GM21526 (cell line): ENCODE measurements around the gene PLIN1.

ENCODE experiments used
- ATAC-seq: cut with Tn5 transposase; IDR thresholded peaks from one replicate; pipeline ENCODE4 v1.9.1; 2021; ENCODE audit warnings: moderate library complexity; ENCODE audit not compliant: unreplicated experiment, low FRiP score

The PLIN1 gene

DNA sequence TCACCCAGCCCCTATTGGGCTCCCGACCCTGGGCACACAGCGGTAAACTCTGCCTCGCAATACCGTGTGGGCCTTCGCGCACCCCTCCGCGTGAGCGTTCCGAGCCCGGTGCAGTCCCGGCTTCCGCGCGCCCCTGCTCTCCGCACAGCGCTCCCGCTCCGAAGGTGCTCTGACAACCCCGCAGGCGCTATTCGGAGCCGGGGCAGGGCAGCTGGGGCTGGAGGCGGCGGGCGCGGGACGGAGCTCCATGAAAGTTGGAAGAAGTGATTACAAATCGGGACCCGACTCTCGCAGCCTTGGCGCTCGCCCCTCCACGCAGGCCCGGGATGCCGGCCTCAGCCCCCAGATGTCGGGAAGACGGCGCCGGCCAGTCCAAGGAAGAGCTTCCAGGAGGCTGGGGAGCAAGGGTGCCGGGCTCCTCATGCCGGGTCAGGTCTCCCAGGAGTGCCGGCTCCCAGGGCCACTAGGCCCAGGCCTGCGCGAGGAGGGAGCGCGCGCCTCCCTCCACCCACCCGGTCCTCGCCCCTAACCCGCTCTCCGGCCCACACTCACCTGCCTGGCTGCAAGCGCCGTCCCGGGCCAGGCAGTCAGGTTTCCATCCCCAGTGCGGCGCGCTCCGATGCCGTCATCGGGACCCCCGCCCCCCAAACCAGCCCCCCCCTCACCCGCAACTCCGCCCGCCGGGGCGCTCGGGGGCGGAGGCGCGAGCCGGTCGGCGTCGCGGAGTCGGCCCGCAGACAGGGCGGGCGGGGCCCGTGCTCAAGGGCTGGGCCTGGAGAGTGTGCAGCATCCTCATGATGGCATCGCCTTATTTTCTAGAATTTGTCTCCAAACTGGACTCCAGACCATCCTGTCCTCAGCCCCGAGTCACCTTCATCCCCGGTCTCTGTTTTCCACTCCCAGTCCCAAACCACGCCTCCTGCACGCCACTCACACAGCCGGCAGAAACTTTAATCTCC, 24.0 kb downstream of the PLIN1 start, which contains the start of gene KIF7:
Gene KIF7, minus strand, starts transcription at position 621 of the 959 bp plus-strand sequence. CDS start 2,537 bp downstream, outside the sequence.
- ATAC-seq = no peak

DNA sequence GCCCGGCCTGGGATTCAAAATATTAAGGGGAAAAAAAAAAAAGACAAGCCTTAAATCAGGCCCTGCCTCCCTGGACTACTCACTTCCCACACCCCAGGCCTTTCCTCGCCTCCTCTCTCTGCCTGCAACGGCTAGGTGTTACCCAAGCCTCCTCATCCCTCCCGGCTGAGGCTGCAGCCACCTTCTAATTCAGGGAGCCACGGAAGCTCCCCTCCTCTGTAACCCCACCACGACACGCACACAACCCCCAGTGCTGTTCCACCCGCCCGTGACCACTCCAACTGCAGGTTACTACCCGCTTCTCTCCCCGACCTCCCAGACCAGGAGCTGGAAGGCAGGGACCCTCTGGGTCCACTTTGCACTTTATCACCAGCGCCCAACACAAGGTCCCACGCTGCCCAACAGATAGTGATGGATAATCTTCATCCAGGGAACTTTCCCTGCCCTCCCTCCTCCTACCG, 24.8 kb downstream of the PLIN1 start:
- no peak for ATAC-seq

DNA sequence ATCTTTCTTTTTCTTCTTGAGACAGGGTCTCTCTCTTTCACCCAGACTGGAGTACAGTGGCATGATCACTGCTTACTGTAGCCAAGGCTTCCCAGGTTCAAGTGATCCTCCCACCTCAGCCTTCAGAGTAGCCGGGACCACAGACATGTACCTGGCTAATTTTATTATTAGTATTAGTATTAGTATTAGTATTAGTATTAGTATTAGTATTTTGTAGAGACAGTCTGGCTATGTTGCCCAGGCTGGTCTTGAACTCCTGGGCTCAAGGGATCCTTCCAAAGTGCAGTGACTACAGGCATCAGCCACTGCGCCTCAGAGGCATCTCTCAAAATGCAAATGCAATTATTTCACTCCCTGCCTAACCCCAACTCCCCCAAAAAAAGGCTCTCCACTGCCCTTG, 25.6 kb downstream of the PLIN1 start:
- no peak for ATAC-seq

DNA sequence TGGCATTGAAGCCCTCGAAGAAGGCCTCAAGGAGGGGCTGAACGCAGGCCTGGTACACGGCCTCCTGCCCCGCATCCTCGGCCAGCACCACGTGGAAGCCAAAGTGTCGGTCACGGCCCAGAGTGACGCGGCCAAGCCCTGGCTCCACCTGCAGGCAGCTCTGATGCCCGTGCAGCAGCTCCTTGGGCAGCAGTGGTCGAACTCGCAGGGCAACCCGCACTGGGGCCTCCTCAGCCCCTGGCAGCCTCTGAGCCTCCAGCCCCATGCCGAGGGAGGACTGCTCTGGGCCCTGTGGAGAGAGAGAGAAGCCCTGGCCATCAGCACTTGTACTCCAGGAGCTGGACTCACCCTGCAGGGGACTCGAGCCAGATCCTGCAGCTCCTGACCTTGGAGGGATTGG, 26.5 kb downstream of the PLIN1 start:
- ATAC-seq = no peak

DNA sequence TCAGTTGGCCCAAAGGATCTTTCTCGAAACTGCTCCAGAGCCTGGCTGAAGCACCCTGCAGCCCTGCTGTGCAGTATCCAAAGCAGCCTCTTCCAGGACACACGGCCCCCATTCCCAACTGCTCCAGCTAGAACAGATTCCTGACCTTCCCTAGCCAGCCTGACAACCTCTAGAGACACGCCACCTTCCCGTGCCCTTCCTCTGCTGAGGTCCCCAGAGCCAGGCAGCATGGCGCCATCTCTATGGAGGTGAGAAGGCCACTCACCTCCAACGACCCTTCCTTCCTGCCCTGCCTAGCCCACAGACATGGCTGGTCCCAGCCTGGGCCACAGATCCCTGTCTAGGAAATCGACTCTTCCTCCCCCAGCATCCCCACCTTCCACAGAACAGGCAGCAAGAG, 27.0 kb downstream of the PLIN1 start:
- no peak for ATAC-seq

DNA sequence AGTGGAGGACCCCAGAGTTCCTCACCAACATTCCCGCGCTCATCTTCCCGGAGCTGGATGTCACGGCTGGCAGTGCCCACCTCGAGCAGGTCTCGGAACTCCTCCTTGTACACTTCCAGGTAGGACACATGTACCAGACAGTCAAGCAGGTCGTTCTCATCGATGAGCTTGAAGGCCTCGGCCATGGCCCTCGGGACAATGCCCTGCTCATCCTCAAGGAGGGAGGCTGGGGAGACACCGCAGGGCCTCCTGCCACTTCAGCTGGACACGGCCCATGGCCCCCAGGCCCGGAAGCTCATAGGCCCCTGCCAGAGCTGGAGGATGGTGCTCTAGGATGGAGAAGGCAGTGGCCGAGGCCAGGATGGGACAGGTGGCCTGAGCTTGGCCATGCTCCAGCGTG, 29.5 kb downstream of the PLIN1 start:
- no peak for ATAC-seq

DNA sequence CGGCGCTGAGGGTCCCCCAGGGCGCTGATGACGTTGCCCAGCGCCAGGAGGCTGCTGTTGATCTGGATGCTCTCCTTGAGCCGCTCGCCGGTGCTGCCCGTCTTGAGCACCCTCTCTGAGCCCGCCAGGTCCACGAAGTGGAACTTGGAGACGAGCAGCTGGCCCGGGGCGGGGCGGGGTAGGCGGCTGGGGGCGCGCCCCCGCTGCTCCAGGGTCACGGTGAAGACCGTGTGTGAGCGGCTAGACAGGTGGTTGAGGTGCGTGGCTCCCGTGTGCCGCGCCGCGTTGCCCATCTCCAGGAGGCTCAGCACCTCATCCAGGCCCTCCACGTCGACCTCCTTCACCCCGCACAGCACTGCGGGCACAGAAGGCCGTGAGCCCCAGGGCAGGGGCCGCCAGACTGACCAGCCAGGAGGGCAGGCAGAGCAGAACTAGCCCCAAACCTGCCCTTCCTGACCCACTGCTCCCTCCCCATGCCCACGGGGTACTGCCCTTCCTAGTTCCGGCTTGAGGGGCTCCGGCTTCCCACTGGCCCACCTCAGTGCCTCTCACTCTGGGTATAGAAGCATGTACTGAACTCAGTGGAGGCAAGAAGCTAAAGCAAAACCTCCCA, 30.0 kb downstream of the PLIN1 start:
- ATAC-seq = no peak

DNA sequence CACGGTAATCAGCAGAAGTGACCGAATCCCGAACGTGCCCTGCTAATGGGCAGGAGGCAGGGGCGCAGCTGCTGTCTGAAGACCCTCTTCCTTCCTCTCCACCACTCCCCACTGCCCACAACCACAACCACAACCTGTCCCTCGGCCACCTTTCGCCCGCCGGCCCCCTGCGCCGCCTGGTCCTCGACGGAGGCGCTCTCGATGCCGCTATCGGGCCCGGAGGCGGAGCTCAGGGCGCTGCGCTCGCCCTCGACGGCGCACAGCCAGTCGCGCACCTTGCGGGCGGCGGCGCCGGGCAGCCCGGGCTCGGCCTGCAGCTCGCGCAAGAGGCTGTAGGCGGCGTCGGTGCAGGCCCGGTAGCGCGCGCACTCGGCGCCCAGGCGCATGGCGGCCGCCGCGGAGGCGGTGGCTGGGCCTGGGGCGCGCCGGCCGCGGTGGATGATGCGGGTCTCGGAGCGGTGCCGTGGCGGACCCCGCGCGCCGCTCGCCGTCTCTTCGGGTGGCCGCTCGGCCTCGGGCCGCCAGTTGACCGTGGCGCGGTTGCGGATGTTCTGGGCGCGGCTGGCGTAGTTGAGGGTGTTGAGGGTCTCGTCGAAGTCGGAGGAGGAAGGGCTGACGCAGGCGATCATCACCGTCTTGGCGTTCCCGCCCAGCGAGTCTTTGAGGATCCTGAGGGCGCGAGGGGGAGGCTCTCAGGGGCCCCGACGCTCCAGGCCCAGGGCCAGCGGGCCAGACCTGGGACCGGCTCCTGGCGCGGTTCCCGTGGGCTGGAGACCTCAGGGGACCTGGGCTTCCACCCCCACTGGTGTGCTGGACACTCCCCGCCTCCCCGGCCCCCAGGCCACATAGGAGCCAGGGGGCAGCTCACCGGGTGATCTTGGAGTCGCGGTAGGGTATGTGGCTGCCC, 30.8 kb downstream of the PLIN1 start:
- no peak for ATAC-seq

DNA sequence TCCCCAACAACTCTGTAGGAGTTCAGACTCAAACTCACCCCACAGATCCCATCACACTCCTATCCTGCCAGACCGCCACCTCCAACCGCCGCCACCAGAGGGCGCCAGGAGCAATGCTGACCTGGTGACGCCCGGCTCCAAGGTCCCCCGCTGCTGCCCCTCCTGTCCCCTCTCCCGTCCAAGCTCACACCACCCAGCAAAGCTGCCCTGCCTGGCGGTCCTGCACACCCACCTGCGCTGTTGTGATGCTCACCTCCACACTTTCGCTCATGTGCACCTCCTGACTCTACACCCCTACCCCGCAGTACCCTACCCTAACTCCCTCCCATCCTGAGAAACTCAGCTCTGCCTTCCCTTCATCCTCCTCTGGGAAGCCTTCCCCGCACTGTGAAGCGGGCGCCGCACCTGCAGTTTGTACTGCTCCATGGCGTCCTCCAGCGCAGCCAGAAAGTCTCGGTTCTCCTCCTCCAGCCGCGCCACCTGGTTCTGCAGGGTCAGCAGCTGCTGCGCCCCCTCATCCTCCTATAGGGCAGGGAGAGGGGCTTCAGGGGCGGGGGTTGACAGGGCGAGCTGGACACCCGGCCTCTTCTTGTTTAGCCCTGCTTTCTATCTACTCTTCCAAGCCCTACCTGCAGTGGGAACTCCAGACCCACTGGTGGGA, 31.8 kb downstream of the PLIN1 start:
- ATAC-seq = no peak

DNA sequence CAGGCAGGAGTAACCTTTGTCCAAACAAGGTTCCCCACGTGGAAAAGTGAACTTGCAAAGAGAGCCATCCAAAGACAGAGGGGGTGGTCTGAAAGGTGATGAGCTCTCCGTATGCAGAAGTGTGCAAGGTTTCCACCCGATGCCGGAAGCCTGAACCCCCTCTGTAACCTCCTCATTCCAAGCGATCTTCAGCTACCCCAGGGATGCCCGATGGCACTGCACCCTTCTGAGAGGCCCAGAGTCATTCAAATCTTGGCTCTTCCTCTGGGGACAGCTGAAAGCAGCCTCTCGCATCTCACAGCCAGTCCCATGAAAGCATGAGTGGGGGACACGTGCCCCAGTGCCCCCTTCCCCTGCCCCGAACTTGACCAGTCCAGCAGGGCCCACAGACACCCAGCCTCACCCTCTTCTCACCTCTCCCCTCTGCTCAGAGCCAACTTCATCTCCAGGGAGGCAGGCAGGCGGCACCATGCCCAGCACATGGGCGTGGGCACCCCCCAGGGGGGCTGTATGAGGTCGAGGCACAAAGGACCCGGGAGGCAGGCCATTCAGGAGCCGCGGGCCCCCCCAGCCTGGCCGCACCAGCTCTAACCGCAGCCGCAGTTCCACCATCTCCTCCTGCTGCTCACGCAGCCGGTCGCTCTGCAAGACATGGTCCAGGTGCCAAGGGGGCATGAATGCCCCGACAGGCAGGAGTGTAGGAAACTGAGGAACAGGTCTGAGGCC, 32.6 kb downstream of the PLIN1 start:
- ATAC-seq = no peak

DNA sequence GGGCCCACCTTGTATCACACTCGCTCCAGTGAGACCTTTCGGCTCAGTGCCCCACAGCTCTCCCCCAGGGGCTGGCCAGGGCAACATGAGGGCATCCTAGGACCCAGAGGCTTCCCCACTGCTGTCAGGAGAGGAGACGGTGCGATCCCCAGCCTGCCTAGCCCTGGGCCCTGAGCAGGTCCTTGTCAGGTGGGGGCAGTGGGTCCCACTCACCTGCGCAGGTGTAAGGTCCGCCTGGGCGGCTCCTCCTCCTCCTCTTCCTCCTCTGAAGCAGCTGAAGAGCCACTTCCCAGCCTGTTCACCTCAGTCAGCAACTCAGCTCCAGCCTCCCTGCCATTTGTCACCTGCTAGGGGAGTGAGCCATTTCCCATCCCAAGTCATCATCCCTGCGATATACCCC, 33.5 kb downstream of the PLIN1 start:
- no peak for ATAC-seq

DNA sequence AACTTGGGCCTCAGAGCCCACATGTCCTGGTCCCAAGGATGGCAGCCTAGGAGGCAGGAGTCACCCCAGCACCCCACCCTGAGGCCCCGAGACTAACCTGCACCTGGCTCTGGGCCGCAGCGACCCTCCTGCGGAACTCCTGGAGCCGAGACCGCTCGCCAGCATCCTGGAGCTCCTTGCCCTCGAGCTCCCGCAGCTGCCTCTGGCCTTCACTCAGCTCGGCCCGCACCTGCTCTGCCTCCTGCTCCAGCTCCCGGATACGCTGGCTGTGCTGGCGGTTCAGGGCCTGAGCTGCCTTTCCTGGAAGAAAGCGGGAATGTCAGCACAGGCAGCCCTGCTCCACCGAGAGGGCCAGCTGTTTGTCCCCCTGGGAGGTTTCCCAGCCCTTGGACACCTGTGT, 37.1 kb downstream of the PLIN1 start:
- ATAC-seq = no peak

DNA sequence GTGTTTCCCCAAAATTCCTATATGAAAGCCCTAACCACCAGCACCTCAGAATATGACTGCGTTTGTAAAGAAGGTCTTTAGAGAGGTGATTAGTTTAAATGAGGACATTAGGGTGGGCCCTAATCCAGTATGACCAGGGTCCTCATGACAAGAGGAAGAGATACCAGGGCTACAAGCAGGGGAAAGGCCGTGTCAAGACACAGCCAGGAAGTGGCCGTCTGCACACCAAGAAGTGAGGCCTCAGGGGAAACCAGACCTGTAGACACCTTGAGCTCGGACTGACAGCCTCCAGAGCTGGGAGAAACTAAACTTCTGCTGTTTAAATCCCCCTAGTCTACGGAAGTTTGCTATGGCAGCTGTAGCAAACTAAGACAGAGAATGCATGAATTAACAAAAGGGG, 38.1 kb downstream of the PLIN1 start:
- ATAC-seq = no peak

DNA sequence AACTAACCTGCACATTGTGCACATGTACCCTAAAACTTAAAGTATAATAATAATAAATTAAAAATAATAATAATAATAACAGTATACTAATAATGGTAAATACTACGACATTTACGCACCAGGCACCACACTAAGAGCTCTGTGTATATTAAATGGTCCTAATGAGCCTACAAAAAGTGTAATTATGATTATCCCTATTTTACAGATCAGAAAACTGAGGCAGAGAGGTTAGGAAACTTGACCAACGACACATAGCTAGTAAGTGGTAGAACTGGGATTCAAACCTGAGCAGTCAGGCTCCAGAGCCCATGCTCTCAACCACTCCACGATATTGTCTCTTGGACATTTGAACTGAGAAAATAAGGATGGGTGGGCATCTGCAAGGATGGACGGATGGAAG, 38.9 kb downstream of the PLIN1 start:
- no peak for ATAC-seq

DNA sequence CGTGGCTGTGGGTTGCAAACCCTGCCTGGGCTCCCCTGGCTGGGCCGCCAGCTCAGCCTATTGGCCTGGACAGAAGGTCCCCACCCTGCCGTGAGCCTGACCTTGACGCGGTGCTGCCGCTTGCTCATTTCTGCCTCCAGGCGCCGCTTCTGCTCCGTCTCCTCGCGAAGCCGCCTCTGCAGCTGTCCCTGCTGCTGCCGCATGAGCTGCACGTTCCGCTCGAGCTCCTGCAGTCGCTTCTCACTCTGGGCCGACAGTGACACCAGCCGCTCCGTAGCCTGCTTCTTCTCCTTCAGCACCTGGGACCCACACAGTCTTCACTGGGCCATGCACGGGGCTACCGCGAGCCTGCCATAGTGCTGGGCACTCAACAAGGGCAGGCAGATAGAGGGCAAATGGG, 45.6 kb downstream of the PLIN1 start:
- no peak for ATAC-seq

DNA sequence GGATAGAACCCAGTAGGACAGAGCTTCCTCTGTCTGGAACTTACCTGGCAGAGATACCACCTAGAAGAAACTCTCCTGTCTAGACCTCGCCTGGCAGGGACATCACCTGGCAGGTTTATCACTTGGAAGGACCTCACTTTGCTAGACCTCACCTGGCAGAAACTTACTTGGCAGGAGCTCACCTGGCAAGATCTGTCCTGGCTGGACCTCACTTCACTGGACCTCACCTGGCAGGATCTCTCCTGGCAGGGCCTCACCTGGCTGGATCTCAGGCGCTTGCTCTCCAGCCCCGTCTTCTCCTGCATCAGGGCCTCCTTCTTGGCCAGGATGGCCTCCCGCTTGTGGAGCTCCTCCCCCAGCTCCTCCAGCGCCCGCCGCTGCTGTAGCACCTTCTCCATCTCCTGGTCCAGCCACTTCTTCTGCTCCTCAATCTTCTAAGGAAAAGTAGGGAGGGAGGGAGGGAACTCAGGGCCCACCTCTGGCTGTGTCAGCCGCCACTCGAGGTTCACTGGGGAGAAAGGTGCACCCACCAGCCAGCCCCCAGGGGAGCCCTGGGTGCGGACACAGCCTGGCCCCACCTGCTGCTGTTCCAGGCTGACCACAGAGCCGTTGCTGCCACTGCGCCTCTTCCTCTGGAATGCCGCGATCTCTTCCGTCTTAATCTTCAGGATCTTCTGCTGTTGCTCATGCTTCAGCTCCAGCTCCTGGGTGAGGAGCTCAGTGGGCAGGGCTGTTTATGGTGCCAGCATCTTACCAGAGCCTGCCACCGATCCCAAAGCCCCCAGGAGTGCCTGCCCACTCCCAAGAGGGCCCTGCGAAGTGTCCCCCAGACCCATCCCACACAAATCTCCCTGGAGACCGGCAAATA, 46.4 kb downstream of the PLIN1 start:
- no peak for ATAC-seq

DNA sequence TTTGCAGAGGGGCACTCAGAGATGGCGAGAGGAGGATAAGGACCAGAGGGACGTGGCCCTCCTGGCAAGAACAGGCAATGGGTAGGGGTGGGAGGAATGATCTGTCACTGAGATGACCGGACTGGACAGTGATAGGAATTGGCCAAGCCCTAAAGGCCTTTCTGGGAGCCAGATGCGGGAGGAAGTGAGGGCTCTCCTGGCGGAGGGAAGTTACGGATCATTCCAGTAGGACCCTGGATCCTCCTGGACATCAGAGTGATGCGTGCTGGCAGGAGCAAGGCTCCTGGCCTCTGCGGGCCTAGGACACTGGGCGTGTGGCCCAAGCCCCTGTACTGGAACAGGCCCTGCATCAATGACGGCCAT, 47.3 kb downstream of the PLIN1 start:
- no peak for ATAC-seq

DNA sequence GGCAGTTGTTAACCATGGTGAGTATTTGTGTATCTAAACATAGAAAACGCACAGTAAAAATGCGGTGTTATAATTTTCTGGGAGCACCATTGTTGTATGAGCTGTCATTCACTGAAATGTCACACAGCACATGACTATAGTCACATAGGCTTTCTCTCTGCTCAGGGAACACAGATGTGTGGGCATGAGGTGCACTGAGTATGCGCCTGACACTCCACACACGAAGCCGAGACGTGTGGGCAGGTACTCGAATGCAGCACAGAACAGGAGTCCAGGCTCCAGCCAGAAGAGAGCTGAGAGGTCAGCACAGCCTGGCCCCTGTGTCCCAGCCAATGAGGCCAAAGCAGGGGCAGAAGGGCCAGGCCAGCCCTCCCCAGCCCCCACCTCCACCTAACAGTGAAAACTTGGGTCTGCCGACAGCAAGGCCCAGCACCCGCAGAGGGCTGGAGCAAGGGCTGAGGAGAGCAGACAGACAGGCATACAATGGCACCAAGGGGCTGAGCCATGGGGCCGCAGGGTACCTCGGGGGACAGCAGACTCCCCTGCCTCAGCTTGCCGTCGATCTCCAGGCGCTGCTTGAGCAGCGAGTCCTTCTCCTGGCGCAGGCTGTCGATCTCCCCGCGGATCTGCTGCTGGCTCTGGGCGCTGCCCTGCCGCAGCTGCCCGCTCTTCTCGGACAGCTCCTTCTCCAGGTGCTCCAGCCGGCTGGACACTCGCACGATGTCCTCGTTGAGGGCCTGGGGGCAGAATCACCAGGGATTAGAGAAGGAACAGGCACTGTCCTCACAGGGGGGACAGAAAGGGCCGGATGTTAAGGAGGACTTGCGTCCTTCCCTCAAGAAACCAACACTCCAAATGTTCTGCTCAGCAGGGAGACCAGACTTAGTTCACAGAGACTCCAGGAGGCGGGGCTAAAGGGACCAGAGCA, 47.9 kb downstream of the PLIN1 start:
- no peak for ATAC-seq
